ENCODE data around the gene PIN1.

PIN1 gene

DNA sequence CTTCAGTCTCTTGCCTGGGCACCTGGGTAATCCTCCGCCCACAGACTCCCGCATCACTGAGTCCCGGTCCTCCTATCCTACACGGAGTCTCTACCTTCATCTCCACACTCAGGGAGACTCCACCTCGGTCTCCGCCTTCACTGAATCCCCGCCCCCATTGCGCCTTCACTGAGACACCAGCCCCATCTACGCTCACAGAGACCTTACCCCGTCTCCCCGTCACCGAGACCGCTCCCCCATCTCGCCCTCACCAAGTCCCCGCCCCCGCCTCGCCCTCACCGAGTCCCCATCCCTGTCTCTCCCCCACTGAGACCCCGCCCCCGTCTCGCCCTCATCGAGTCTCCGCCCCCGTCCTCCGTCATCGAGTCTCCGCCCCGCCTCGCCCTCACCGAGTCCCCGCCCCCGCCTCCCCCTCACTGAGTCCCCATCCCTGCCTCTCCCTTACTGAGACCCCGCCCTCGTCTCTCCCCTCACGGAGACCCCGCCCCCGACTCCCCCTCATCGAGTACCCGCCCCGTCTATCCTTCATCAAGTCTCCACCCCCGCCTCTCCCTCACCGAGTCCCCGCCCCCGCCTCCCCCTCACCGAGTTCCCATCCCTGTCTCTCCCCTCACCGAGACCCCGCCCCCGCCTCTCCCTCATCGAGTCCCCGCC lies 43.4 kb upstream of the PIN1 start:
- no peak for TF ChIP-seq ZFX (IDR thresholded peaks at IDR 0.05)
- TF ChIP-seq, protein P1, sequence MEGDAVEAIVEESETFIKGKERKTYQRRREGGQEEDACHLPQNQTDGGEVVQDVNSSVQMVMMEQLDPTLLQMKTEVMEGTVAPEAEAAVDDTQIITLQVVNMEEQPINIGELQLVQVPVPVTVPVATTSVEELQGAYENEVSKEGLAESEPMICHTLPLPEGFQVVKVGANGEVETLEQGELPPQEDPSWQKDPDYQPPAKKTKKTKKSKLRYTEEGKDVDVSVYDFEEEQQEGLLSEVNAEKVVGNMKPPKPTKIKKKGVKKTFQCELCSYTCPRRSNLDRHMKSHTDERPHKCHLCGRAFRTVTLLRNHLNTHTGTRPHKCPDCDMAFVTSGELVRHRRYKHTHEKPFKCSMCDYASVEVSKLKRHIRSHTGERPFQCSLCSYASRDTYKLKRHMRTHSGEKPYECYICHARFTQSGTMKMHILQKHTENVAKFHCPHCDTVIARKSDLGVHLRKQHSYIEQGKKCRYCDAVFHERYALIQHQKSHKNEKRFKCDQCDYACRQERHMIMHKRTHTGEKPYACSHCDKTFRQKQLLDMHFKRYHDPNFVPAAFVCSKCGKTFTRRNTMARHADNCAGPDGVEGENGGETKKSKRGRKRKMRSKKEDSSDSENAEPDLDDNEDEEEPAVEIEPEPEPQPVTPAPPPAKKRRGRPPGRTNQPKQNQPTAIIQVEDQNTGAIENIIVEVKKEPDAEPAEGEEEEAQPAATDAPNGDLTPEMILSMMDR (conservative IDR thresholded peaks at IDR 0.05): no peak
- no peak overlapping the region for H3K27ac ChIP-seq

DNA sequence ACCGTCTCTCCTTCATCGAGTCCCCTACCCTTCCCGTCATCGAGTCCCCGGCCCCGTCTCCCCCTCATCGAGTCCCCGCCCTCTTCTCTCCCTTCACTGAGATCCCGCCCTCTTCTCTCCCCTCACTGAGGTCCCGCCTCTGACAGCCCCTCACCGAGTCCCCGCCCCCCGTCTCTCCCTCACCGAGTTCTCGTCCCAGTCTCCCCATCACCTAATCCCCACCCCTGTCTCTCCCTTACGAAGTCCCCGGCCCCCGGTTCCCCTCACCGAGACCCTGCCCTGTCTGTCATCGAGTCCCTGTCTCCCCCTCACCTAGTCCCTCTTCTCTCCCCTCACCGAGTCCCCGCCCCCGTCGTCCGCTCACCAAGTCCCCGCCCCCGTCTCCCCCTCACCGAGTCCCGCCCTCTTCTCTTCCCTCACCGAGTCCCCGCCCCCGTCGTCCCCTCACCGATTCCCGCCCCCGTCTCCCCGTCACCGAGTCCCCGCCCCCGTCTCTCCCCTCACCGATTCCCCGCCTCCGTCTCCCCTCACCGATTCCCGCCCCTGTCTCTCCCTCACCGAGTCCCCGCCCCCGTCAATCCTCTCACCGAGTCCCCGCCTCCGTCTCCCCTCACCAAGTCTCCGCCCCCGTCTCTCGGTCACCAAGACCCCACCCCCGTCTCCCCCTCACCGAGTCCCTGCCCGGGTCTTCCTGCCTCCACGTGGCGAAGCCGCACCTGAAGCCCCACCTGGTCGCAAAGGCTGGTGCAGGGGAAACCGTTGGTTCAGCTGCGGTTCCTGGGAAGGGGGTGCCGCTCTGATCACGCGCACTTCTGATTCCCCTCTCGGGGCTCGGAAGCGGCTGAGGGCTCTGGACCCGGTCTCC lies 42.7 kb upstream of the PIN1 start:
- H3K27ac ChIP-seq: no peak overlapping the region
- no peak for TF ChIP-seq ZFX (IDR thresholded peaks at IDR 0.05)
- TF ChIP-seq, protein P1 (conservative IDR thresholded peaks at IDR 0.05): no peak

DNA sequence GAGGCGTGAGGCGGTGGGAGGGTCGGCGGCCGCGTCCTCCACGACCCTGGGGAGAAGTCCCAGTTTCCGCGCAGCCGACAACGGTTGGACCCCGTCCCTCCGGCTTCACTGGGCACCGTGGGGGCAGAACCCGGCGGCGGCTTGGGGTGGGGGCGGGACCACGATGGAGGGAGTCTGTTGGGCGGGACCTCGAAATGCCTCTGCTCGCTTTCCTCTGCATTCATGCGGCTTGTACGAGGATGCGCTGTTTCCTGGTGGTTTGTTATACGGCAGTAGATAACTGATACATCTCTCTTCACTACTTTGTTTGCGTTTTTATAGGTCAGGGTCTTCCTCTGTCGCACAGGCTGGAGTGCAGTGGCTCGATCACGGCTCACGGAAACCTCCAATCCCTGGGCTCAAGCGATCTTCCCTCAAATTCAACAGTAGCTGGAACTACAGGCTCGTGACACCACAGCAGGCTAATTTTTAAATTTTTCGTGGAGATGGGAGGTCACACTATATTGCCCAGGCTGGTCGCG lies 42.0 kb upstream of the PIN1 start:
- TF ChIP-seq, protein P1 (conservative IDR thresholded peaks at IDR 0.05): no peak
- TF ChIP-seq ZFX (IDR thresholded peaks at IDR 0.05): no peak
- no peak overlapping the region for H3K27ac ChIP-seq

DNA sequence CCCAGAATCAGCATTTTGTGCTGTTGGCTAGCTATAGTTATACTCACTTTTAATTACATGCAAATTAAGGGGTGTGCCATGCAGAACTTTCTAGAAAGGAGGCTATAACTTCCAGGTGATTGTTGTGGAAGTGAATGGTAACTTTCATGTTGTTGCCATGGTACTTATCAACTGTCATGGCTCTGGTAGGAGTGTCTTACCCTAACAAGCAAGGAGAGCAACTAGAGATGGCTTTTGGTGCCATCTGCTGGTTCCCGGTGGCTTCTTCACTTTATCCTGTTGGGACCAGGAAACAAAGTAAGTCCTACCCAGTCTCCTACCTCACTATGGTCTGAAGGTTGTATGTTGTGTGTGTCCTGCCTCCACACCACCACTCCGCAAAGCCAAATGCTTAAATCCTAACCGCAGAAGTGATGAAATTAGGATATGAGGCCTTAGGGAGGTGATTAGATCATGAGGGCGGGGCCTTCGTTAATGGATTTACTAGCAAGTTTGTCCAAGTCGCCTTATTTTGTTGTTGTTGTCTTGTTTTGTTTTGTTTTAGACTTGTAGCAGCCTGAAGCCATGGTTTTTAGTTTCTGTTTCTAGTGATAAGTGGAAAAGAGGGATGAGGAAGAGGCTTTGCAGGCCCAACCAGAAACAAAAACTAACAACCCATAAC lies 38.9 kb upstream of the PIN1 start:
- no peak overlapping the region for H3K27ac ChIP-seq
- TF ChIP-seq ZFX (IDR thresholded peaks at IDR 0.05): no peak
- TF ChIP-seq, protein P1 (conservative IDR thresholded peaks at IDR 0.05): peak; percentile 92

DNA sequence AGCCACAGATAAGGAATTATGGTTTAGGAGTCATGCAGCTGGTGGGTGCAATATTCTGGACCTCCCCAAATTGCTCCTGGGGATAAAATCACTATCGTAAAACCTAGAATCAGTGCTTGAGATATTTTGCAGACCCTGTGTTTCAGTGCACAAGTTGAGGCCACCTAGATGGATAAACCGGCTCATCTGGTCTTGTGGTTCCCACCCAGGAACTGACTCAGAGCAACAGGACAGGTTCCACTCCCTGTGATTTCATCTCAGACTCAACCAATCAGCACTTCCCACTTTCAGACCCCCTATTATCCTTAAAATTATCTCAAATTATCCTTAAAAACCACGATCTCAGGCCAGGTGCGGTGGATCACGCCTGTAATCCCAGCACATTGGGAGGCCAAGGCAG lies 37.2 kb upstream of the PIN1 start:
- TF ChIP-seq ZFX (IDR thresholded peaks at IDR 0.05): no peak
- TF ChIP-seq, protein P1 (conservative IDR thresholded peaks at IDR 0.05): no peak
- no peak overlapping the region for H3K27ac ChIP-seq

DNA sequence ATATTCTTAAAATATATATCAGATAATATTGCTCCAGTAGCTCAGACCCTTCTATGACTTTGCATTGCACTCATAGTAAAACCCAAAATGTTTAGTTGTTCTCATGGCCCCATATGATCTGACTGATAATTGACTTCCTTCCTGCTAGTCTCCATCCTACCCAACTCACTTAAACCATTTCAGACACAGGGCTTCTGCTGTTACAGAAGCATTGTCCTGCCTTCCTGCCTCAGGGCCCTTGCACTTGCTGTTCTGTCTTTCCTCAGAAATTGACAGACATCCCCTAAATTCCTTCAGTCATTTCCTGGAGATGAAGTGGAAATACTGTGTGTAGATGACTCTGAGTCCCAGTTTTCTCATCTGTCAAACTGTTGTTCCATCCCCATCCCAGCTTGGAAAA lies 36.0 kb upstream of the PIN1 start:
- TF ChIP-seq, protein P1 (conservative IDR thresholded peaks at IDR 0.05): no peak
- TF ChIP-seq ZFX (IDR thresholded peaks at IDR 0.05): no peak
- H3K27ac ChIP-seq: no peak overlapping the region

All from C4-2B (cell line).